AG08396 (cell line): Measurements from ENCODE around the gene TRNP1.
A peak's percentile ranks its signal among the peaks of the same experiment; 100 is the strongest.

Experiments used
- DNase-seq: peaks from one replicate; pipeline ENCODE4 v3.0.0; 2012; ENCODE audit warnings: low spot score, mixed read lengths

TRNP1 gene

DNA sequence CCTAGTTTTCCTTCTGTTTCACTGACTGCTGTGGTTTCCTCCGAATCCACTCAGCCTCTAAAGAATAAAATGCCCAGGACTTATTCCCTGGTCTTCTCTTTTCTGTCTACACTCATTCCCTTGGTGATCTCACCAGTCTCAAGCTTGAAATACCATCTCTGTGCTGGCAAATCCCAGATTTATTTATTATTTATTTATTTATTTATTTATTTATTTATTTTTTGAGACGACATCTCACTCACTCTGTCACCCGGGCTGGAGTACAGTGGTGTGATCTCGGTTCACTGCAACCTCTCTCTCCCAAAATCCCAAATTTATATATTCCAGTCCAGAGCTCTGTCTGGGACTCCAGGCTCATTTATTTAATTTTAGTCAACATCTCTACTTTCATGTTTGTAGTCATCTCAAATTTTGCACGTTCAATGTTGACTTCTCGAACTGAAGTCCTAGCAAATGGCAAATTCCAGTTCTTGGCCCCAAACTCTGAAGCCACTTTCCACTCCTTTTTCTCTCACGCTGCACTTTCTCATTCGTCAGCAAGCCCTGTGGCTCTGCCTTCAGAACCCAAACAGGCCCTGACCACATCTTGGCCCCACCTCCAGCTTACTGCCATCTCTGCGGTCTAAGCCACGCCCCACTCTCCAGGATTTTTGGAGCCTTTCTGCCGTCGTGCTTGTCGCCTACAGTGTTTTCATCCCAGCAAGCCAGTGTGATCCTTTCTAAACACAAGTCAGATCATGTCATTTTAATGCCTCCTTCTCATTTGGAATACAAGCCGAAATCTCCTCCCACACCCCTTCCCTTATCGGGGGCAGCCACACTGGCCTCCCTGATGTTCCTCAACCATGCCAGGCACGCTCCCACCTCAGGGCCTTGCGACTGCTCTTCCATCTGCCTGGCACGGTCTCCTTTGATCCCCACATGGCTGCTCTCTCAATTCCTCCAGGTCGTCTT, 33.4 kb downstream of the TRNP1 start:
- peak; percentile 87 for DNase-seq

- DNase-seq = no peak
Observed at GRCh38 chr1:27027575-27028250, 34.2 kb downstream of the TRNP1 start.

DNA sequence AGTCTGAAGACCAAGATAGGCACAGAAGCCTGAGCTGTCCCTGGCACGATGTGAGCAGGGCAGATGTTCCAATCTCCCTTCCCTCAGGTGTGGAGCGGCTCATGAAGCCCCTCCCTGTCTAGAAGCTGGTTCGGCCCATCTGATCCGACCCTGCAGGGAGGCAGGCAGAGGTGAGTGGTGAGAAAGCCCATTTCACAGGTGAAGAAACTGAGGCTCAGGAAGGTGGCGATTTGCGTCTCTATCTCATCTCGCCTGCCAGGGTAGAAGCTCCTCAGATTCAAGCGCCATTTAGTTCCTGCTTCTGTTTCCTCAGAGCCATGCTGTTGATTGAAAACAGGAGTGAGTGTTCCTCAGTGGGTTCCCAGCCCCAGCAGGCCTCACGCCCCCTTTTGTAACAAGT, 36.0 kb downstream of the TRNP1 start:
- no peak for DNase-seq

GRCh38 chr1:27031235-27032118, 38.0 kb downstream of the TRNP1 start:
- DNase-seq = peak; percentile 85

- no peak for DNase-seq
Observed at GRCh38 chr1:27032119-27032461, 38.6 kb downstream of the TRNP1 start.

DNA sequence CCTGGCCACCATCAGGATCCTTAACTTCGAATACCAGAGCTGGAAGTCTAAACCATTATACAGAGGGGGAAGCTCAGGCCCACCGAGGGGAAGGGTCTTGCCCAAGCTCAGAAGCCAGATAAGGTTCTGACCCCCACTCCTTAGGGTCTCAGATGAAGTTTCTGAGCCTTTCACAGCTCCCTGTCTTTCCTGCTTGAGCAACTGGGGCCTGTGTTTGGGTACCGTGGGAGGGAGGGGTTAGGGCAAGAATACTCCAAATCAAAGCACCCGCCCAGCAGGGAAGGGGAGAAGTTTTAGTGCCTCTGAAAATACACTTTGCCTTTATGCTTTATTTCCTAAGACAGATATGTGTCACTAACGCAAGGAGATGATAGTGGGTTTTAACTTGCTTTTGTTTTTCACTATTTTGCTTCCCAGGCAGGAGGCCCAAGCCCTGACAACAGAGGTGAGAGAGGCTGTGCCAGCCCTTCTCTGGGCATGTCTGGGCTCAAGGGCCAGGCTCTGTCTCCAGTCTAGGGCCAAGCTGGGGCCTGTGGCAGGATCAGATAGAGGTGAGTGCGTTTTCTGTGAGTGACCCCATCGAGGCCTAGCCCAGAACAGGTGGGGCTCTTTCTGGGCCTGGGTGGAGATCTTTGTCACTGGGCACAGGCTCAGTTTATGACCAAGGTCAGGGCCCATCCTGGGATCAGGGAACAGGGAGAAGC, 39.7 kb downstream of the TRNP1 start:
- no peak for DNase-seq

GRCh38 chr1:27035344-27035743, 41.9 kb downstream of the TRNP1 start:
- no peak for DNase-seq

- DNase-seq = no peak
Observed at GRCh38 chr1:27036718-27037117, 43.2 kb downstream of the TRNP1 start.

DNA sequence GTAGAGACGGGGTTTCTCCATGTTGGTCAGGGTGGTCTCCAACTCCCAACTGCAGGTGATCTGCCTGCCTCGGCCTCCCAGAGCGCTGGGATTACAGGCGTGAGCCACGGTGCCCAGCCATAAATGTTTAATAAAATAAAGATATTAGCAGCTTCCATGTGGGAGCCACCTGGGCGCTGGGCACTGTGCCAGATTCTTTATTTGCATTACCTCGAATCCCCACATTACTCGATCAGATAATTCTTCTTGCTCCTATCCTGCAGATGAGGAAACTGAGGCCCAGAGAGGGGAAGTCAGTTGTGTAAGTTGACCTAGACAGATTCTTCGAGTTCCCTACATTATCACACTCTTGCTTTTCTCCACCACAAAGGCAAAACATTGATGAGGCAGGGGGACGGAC, 44.0 kb downstream of the TRNP1 start:
- no peak for DNase-seq

DNA sequence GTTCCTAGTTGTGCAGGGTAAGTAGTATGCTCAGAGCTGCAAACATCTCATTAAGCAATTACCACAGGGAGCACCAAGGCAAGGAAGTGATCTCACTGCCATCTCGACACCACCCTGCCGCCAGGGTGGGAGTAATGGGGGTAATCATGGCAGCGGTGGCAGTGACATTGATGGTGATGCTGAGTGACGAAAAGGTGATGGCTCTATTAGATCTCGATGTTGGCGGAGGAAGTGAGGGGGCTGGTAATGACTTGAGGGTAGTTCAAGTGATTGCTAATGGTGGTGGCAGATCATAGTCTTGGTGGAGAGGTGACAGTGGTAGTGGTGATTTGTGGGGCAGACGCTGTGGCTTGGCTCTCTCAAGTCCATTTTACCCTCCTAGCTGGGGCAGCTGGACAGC, 44.5 kb downstream of the TRNP1 start:
- DNase-seq = no peak

GRCh38 chr1:27042670-27043069, 49.2 kb downstream of the TRNP1 start:
- no peak for DNase-seq

DNA sequence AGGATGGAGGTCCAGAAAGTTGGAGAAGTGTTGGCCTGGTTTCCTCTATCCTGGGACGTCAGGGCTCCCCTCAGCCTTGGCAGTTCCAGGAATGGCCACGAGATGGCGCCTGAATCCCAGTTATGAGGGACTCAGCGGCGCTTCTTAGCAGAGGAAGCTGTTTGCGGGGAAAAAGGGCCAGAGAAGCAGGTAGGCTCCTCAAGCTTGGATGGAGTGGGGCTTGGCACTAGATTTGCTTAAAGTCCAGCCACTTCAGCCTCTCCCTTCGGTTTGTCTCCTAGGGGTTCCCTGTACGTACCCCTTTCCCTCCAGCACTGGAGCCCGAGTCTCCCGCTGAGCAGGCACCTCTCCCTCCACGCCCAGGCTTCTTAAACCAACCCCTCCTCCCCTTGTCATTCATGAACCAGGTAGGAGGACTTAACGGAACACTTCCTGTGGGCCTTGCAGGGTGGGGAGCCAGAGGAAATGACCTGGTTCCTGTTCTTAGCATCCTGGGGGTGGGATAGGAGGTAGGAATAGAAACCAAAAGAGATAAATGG, 51.2 kb downstream of the TRNP1 start:
- peak; percentile 82 for DNase-seq

DNA sequence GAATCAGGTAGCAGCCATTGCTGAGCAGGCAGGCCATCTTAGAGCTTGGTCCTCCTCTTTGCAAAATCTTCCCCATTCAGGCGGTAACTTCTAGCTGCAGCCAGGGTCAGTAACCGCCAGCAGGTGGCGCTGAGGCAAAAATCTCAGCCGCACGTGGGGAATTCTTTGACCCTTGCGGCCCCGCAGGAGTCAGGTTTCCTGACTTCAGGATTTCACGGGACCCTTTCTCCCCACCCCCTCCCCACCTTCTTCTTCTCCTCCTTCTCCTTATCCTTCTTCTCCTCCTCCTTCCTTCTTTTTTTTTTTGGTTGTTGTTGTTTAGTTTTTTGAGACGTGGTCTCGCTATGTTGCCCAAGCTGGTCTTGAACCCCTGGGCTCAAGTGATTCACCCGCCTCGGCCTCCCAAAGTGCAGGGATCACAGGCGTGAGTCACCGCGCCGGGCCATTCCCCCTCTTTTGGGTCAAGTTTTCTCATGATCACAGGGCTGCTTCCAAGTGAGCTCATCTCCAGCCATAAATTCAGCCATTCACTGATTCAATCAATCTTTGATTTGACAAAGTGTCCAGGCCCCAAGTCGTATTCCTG, 52.6 kb downstream of the TRNP1 start:
- DNase-seq = peak; percentile 71

GRCh38 chr1:27047914-27048313, 54.4 kb downstream of the TRNP1 start:
- DNase-seq = no peak

DNA sequence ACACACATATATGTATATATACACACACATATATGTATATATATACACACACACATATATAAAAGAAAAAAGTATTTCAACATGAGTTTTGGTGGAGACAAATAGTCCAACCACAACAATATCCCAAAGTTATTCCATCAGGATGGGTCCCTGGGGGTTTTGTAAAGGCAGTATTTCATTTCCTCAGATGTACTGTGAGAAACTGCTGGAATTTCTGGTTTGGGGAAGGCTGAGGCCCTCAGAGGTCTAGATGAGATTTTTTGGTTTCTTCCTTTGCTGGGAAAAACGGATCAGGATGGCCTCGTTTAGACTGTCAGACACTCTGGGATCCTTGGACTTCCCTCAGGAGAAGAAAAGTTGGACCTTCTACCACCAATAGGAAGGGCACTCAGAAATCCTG, 55.6 kb downstream of the TRNP1 start:
- no peak for DNase-seq

GRCh38 chr1:27049607-27050006, 56.1 kb downstream of the TRNP1 start:
- no peak for DNase-seq
